K562 (cell line): ENCODE results near the gene SH3TC2. TPM values are rescaled to one million over a fixed set of nuclear protein-coding genes. Genes with fewer than 3 reads are reported as not detected.

Source experiments
- ATAC-seq: fragments of 200-7000 bp; cut with Tn5 transposase; 3 replicates; pipeline ENCODE4 v1.9.1; 2020; ENCODE audit warnings: moderate library complexity
- BruUV-seq: library from RNA; stranded (reverse); fragments of 400-500 nt; replicated peaks from 2 replicates; lab custom pipeline; 2021; lab: Mats Ljungman, UMichigan
- CTCF ChIA-PET: fragments of 300-600 bp; formaldehyde crosslinking; extraction: SDS; loops from one replicate; lab custom pipeline; 2021; ENCODE audit warnings: low intra/inter-chr PET ratio; lab: Yijun Ruan, JAX
- POLR2A ChIA-PET: fragments of 300-600, 350-650 bp; sonication (Branson Sonifier 250); formaldehyde crosslinking; extraction: SDS; loops from one replicate; lab custom pipeline; 2021; ENCODE audit warnings: antibody characterized with exemption, inconsistent platforms; lab: Yijun Ruan, JAX
- DNase-seq, 4 experiments: peaks; one replicate each; pipeline versions ENCODE4 v3.0.0 to v3.0.0-alpha.2; 2011 to 2018; ENCODE audit warnings: low spot score in 3 of 4, mixed read lengths in 3 of 4; ENCODE audit errors: extremely low read depth in 1 of 4
- FAIRE-seq: peaks from 2 replicates; lab custom pipeline; 2011; peaks lifted over from hg19 to GRCh38; lab: Jason Lieb, UNC
- H2AFZ ChIP-seq: 2 replicates; pipeline ENCODE4 v1.6.0; 2011; ENCODE audit warnings: low read depth, low read length, control low read depth, inconsistent platforms
- H3K27ac ChIP-seq: fragments of 200-600 bp; 3 replicates; pipeline ENCODE4 v1.8.0; 2011; ENCODE audit warnings: low read depth, mild to moderate bottlenecking, control low read depth, inconsistent platforms, low read length, moderate library complexity, mixed read lengths; ENCODE audit errors: extremely low read depth
- H3K27me3 ChIP-seq, 2 experiments: fragments of 300-600 bp in 1 of 2; 2 replicates in 1 of 2; 3 replicates in 1 of 2; pipeline versions ENCODE4 v1.6.0 to v1.8.0; 2011; ENCODE audit warnings: inconsistent platforms in 2 of 2, low read length in 2 of 2, mild to moderate bottlenecking in 1 of 2, mixed read lengths in 1 of 2, moderate library complexity in 1 of 2; ENCODE audit not compliant: control insufficient read depth in 2 of 2, insufficient read depth in 2 of 2
- H3K36me3 ChIP-seq: fragments of 300-600 bp; 3 replicates; pipeline ENCODE4 v1.8.0; 2011; ENCODE audit warnings: mild to moderate bottlenecking, low read length, inconsistent platforms; ENCODE audit not compliant: control insufficient read depth, insufficient read depth
- H3K4me1 ChIP-seq, 2 experiments: fragments of 200-600 bp in 1 of 2; replicated peaks in 1 of 2; 2 replicates in 1 of 2; 3 replicates in 1 of 2; pipeline versions ENCODE4 v1.5.1 to v1.8.0; 2011; ENCODE audit warnings: inconsistent platforms in 2 of 2, low read length in 2 of 2, mild to moderate bottlenecking in 1 of 2, mixed read lengths in 1 of 2, moderate library complexity in 1 of 2; ENCODE audit not compliant: control insufficient read depth in 2 of 2, insufficient read depth in 2 of 2
- H3K4me2 ChIP-seq: 2 replicates; pipeline ENCODE4 v1.6.1; 2011; ENCODE audit warnings: low read length, control low read depth, inconsistent platforms, mixed read lengths; ENCODE audit not compliant: insufficient read depth
- H3K4me3 ChIP-seq: fragments of 200-600 bp; sonication (generic), shearing (Covaris generic); 2 replicates; pipeline ENCODE4 v1.5.1; 2016; ENCODE audit warnings: control low read depth, inconsistent platforms
- H3K79me2 ChIP-seq: fragments of 200-600 bp; 3 replicates; pipeline ENCODE4 v1.8.0; 2011; ENCODE audit warnings: low read length, inconsistent platforms; ENCODE audit not compliant: control insufficient read depth, insufficient read depth
- H3K9ac ChIP-seq, 2 experiments: 2 replicates each; pipeline versions ENCODE4 v1.6.0 to v1.6.1; 2011; ENCODE audit warnings: low read depth in 2 of 2, low read length in 2 of 2, control low read depth in 1 of 2, inconsistent platforms in 1 of 2, mild to moderate bottlenecking in 1 of 2, mixed read lengths in 1 of 2; ENCODE audit not compliant: insufficient read depth in 1 of 2
- H3K9me1 ChIP-seq: one replicate; pipeline ENCODE4 v1.6.0; 2011; ENCODE audit warnings: inconsistent platforms, mild to moderate bottlenecking, low read length, moderate library complexity; ENCODE audit not compliant: control insufficient read depth, insufficient read depth
- H3K9me3 ChIP-seq: replicated peaks from 2 replicates; pipeline ENCODE4 v1.5.1; 2011; ENCODE audit warnings: low read depth, low read length, inconsistent platforms; ENCODE audit not compliant: control insufficient read depth, insufficient read depth
- H4K20me1 ChIP-seq: replicated peaks from 2 replicates; pipeline ENCODE4 v1.6.1; 2011; ENCODE audit warnings: low read length, inconsistent platforms, mixed read lengths; ENCODE audit not compliant: control insufficient read depth, insufficient read depth
- ATF3 ChIP-seq, 2 experiments: fragments of 450-650 bp in 1 of 2; sonication (generic) in 1 of 2; formaldehyde crosslinking in 1 of 2; IDR thresholded peaks in 1 of 2; conservative IDR thresholded peaks in 1 of 2; 2 replicates each; pipeline versions ENCODE4 v1.6.1 to v1.8.1; 2016 to 2023; ENCODE audit warnings: mild to moderate bottlenecking in 2 of 2, moderate library complexity in 2 of 2, inconsistent platforms in 1 of 2, missing genetic modification reagents in 1 of 2
- CEBPB ChIP-seq: fragments of 450-650 bp; IDR thresholded peaks from 2 replicates; pipeline ENCODE4 v1.6.1; 2016; ENCODE audit warnings: missing genetic modification characterization, missing compliant biosample characterization
- CEBPG ChIP-seq, 3 experiments: fragments of 200-800 bp in 1 of 3; sonication (Bioruptor generic) in 1 of 3; sonication (generic) in 1 of 3; formaldehyde crosslinking in 1 of 3; IDR thresholded peaks in 2 of 3; conservative IDR thresholded peaks in 1 of 3; 2 replicates each; pipeline versions ENCODE4 v1.6.1 to v1.8.0; 2016 to 2022; ENCODE audit warnings: missing compliant biosample characterization in 2 of 3, missing genetic modification characterization in 2 of 3, mild to moderate bottlenecking in 1 of 3, missing genetic modification reagents in 1 of 3
- FOS ChIP-seq: IDR thresholded peaks from 3 replicates; pipeline ENCODE4 v1.6.1; 2011; ENCODE audit not compliant: insufficient read length; ENCODE audit errors: extremely low read depth
- FOSL1 ChIP-seq: fragments of 200-800 bp; sonication (Bioruptor generic); conservative IDR thresholded peaks from 2 replicates; pipeline ENCODE4 v1.6.1; 2016; ENCODE audit warnings: missing genetic modification characterization, missing compliant biosample characterization
- HDAC3 ChIP-seq: fragments of 450-650 bp; IDR thresholded peaks from 2 replicates; pipeline ENCODE4 v1.6.1; 2018; ENCODE audit warnings: borderline replicate concordance, mild to moderate bottlenecking, moderate library complexity; ENCODE audit not compliant: partially characterized antibody
- JUND ChIP-seq, 2 experiments: IDR thresholded peaks; 2 replicates in 1 of 2; 3 replicates in 1 of 2; pipeline ENCODE4 v1.6.1; 2011; ENCODE audit warnings: borderline replicate concordance in 2 of 2, low read depth in 2 of 2, low read length in 2 of 2, improper control_type of control experiment in 1 of 2, missing biosample characterization in 1 of 2, missing genetic modification characterization in 1 of 2, missing genetic modification reagents in 1 of 2
- NFATC3 ChIP-seq: fragments of 450-650 bp; IDR thresholded peaks from 2 replicates; pipeline ENCODE4 v1.6.1; 2017; ENCODE audit warnings: mild to moderate bottlenecking
- TFAP4 ChIP-seq: sonication (generic); formaldehyde crosslinking; IDR thresholded peaks from 2 replicates; pipeline ENCODE4 v1.8.0; 2022; ENCODE audit warnings: missing genetic modification reagents, mild to moderate bottlenecking, moderate library complexity, borderline replicate concordance
- ZNF212 ChIP-seq: fragments of 450-650 bp; formaldehyde crosslinking; IDR thresholded peaks from 2 replicates; pipeline ENCODE4 v1.4.0; 2020; ENCODE audit warnings: mild to moderate bottlenecking
- ZNF583 ChIP-seq: fragments of 250-450 bp; sonication (Bioruptor Pico); IDR thresholded peaks from 2 replicates; pipeline ENCODE4 v1.4.0; 2020
- WGBS: fragments of 100-300 bp; shearing (Covaris generic); methylation state at CpG from one replicate; pipeline ENCODE4 v1.1.6; 2016; ENCODE audit warnings: low coverage, mixed read lengths; ENCODE audit not compliant: insufficient coverage; ENCODE audit errors: missing lambda C conversion rate; 5-methylcytosine and 5-hydroxymethylcytosine counted together
- in situ Hi-C: fragments of 300-500 bp; cut with MboI; formaldehyde crosslinking; loops from 4 replicates; pipeline ENCODE4 v1.15.0; 2018; ENCODE audit warnings: inconsistent platforms, mixed read lengths
- intact Hi-C: fragments of 100-400 bp; cut with micrococcal nuclease; formaldehyde crosslinking; loops from 2 replicates; pipeline ENCODE4 v1.14.2; 2022
- polyA plus RNA-seq, 8 experiments: library from polyadenylated mRNA; depleted of rRNA in 4 of 8; stranded (reverse) in 5 of 8; unstranded in 3 of 8; fragments of >200 nt; fragmentation: Nextera tagmentation in 2 of 8; fragmentation: Illumina TruSeq in 1 of 8; extraction: Ambion mirVana in 2 of 8; extraction: Trizol in 1 of 8; gene quantifications; 2 replicates each; pipeline versions ENCODE4 v1.2.1 to v1.2.3, GENCODE V29; 2011 to 2014; ENCODE audit warnings: inconsistent platforms in 1 of 8, missing spikeins in 1 of 8
- total RNA-seq, 7 experiments: library from RNA; depleted of rRNA in 6 of 7; stranded (reverse); fragments of >200 nt in 6 of 7; fragmentation: Illumina TruSeq in 2 of 7; extraction: Trizol in 2 of 7; gene quantifications; 2 replicates each; pipeline versions ENCODE4 v1.2.1 to v1.2.3, GENCODE V29; 2011 to 2021; ENCODE audit warnings: low replicate concordance in 1 of 7

SH3TC2 gene
- total and polyA plus RNA-seq, 9 of the 15 experiments (the other 6 are each of a cell fraction or from before 2014, with no cell fraction given), result 0.03 to 0.80 (median 0.55) TPM; not detected in 1

- Histone ChIP-seq H3K27me3 (peaks cover 0 to 3% of the 10 kb centered on the region in 2 experiments; a peak in 1 of 5 replicates), H3K4me3 (no peak overlapping the region), H3K4me2 (no peak overlapping the region), H3K27ac (no peak overlapping the region), H4K20me1 (no peaks in the 10 kb centered on the region), H3K9ac (no peak overlapping the region), H2AFZ (no peak overlapping the region), H3K36me3 (no peaks in the 10 kb centered on the region), H3K9me1 (no peaks in the 10 kb centered on the region), H3K4me1 (peaks cover 0 to 19% of the 10 kb centered on the region in 2 experiments; a peak in 4 of 5 replicates), H3K79me2 (no peaks in the 10 kb centered on the region), H3K9me3 (no peaks in the 10 kb centered on the region)
- FAIRE-seq, result no peak
- no peak for ATAC-seq
- intact Hi-C loops (no loop called here), in situ Hi-C loops (loop anchor here (25.0 kb wide), 2 partner anchors 608 to 858 kb away; no protein-coding TSS in a partner anchor)
- ChIA-PET CTCF (no interaction called here), POLR2A (interaction anchor here (1.0 kb wide), 1 partner anchor 16 kb away, joined by 4 read pairs; no protein-coding TSS in a partner anchor)
- TF ChIP-seq CEBPG (CRISPR knock-in tag; IDR thresholded peaks at IDR 0.05), result no peak
- TF ChIP-seq CEBPG (tag; conservative IDR thresholded peaks at IDR 0.05 in 1 of 2, IDR thresholded peaks at IDR 0.05 in 1 of 2), result 0 out of 4 replicates have a peak, but pooled peaks of 1 of the 2 experiments have one; percentile 26
- TF ChIP-seq ZNF583, result no peak
- TF ChIP-seq CEBPB (tag), result peak; percentile 37
- BruUV-seq, result no TSS peak
- no peak for DNase-seq
Measured at GRCh38 chr5:149045089-149045460, 17.8 kb downstream of the SH3TC2 start.

GRCh38 chr5:149044453-149045088 is 18.3 kb downstream of the SH3TC2 start:
- DNase-seq (peak in 1 of 4 experiments; percentile 32), ATAC-seq (no peak), FAIRE-seq (no peak)
- Histone ChIP-seq H3K4me3 (no peak overlapping the region), H3K9me1 (no peaks in the 10 kb centered on the region), H3K79me2 (no peaks in the 10 kb centered on the region), H3K27ac (no peak overlapping the region), H3K4me1 (peaks cover 0 to 15% of the 10 kb centered on the region in 2 experiments; a peak in 4 of 5 replicates), H3K9me3 (no peaks in the 10 kb centered on the region), H3K27me3 (peaks cover 0 to 3% of the 10 kb centered on the region in 2 experiments; a peak in 1 of 5 replicates), H3K4me2 (no peak overlapping the region), H2AFZ (no peak overlapping the region), H3K36me3 (no peaks in the 10 kb centered on the region), H4K20me1 (no peaks in the 10 kb centered on the region), H3K9ac (no peak overlapping the region)
- 25% methylated on average over 4 of the region's 4 CpGs for WGBS
- POLR2A ChIA-PET, result interaction anchor here (1.0 kb wide), 1 partner anchor 17 kb away, joined by 4 read pairs; no protein-coding TSS in a partner anchor
- intact Hi-C loops (loop anchor here (5.0 kb wide), 1 partner anchor 223 kb away; no protein-coding TSS in a partner anchor), in situ Hi-C loops (loop anchor here (25.0 kb wide), 2 partner anchors 607 to 857 kb away; no protein-coding TSS in a partner anchor)
- no TSS peak for BruUV-seq
- CTCF ChIA-PET, result no interaction called here
- peak; percentile 31 for TF ChIP-seq FOS
- TF ChIP-seq FOSL1 (tag), result peak; percentile 95
- peak; percentile 85; the same call in 1 of the 2 replicates for TF ChIP-seq JUND (IDR thresholded peaks at IDR 0.05; ENCODE audit: borderline replicate concordance, low read depth, low read length)
- peak; percentile 95; the same call in 2 of the 3 replicates for TF ChIP-seq JUND (tag; IDR thresholded peaks at IDR 0.05; ENCODE audit: borderline replicate concordance, low read depth, low read length)
- peak; percentile 68; the same call in 1 of the 2 replicates for TF ChIP-seq NFATC3
- no peak for TF ChIP-seq ZNF212 (CRISPR knock-in tag)
- peak; percentile 75 for TF ChIP-seq ATF3 (IDR thresholded peaks at IDR 0.05)
- no peak for TF ChIP-seq ATF3 (CRISPR knock-in tag; conservative IDR thresholded peaks at IDR 0.05)
- no peak for TF ChIP-seq TFAP4
- no peak for TF ChIP-seq HDAC3
